ENCODE results near the gene RANBP9. TPM values are rescaled to one million over a fixed set of nuclear protein-coding genes. Genes with fewer than 3 reads are reported as not detected.

Gene RANBP9
- total RNA-seq, 6 experiments from 2014 or later = 37.7 to 42.3 (median 40.8) TPM

- H3K4me1 Mint-ChIP-seq (ENCODE audit: low read depth) = peaks cover 43% of the 10 kb centered on the region
- peak; percentile 58 for DNase-seq
- H3K4me3 Mint-ChIP-seq = peak overlapping the region; percentile 47; the same call in 1 of the 2 replicates
- H3K27ac Mint-ChIP-seq = peak overlapping the region; percentile 78
- no peak for TF ChIP-seq CTCF (IDR thresholded peaks at IDR 0.05)
- H3K9me3 Mint-ChIP-seq = no peaks in the 10 kb centered on the region
- H3K36me3 Mint-ChIP-seq (ENCODE audit: low read depth) = no peaks in the 10 kb centered on the region
- H3K27me3 Mint-ChIP-seq (ENCODE audit: insufficient read depth) = no peaks in the 10 kb centered on the region
Observed at GRCh38 chr6:13729891-13730290, 18.3 kb upstream of the RANBP9 start.

- no peak overlapping the region for H3K4me3 Mint-ChIP-seq
- no peak overlapping the region for H3K27ac Mint-ChIP-seq
- DNase-seq = peak; percentile 35
- no peak for TF ChIP-seq CTCF (IDR thresholded peaks at IDR 0.05)
- H3K4me1 Mint-ChIP-seq (ENCODE audit: low read depth) = peaks cover 33% of the 10 kb centered on the region
- H3K27me3 Mint-ChIP-seq (ENCODE audit: insufficient read depth) = no peaks in the 10 kb centered on the region
- H3K36me3 Mint-ChIP-seq (ENCODE audit: low read depth) = no peaks in the 10 kb centered on the region
- H3K9me3 Mint-ChIP-seq = no peaks in the 10 kb centered on the region
Observed at GRCh38 chr6:13725570-13725969, 13.9 kb upstream of the RANBP9 start.

GRCh38 chr6:13725052-13725451 lies 13.4 kb upstream of the RANBP9 start:
- peaks cover 28% of the 10 kb centered on the region for H3K4me1 Mint-ChIP-seq (ENCODE audit: low read depth)
- DNase-seq = no peak
- H3K4me3 Mint-ChIP-seq = no peak overlapping the region
- no peak for TF ChIP-seq CTCF (IDR thresholded peaks at IDR 0.05)
- H3K27ac Mint-ChIP-seq = no peak overlapping the region
- H3K9me3 Mint-ChIP-seq = no peaks in the 10 kb centered on the region
- H3K27me3 Mint-ChIP-seq (ENCODE audit: insufficient read depth) = no peaks in the 10 kb centered on the region
- H3K36me3 Mint-ChIP-seq (ENCODE audit: low read depth) = no peaks in the 10 kb centered on the region

GRCh38 chr6:13724182-13724581 lies 12.5 kb upstream of the RANBP9 start:
- Mint-ChIP-seq H3K9me3 (no peaks in the 10 kb centered on the region), H3K4me3 (no peak overlapping the region), H3K27ac (no peak overlapping the region), H3K36me3 (ENCODE audit: low read depth) (no peaks in the 10 kb centered on the region), H3K4me1 (ENCODE audit: low read depth) (peaks cover 21% of the 10 kb centered on the region), H3K27me3 (ENCODE audit: insufficient read depth) (no peaks in the 10 kb centered on the region; the same call in 1 of the 2 replicates)
- TF ChIP-seq CTCF (IDR thresholded peaks at IDR 0.05) = no peak
- DNase-seq = peak; percentile 7

GRCh38 chr6:13722880-13723279 lies 11.2 kb upstream of the RANBP9 start:
- no peak overlapping the region for H3K4me3 Mint-ChIP-seq
- peaks cover 3% of the 10 kb centered on the region; the same call in 1 of the 2 replicates for H3K36me3 Mint-ChIP-seq (ENCODE audit: low read depth)
- TF ChIP-seq CTCF (IDR thresholded peaks at IDR 0.05) = no peak
- H3K27me3 Mint-ChIP-seq (ENCODE audit: insufficient read depth) = no peaks in the 10 kb centered on the region; the same call in 1 of the 2 replicates
- H3K9me3 Mint-ChIP-seq = peaks cover 4% of the 10 kb centered on the region; the same call in 1 of the 2 replicates
- no peak overlapping the region for H3K27ac Mint-ChIP-seq
- H3K4me1 Mint-ChIP-seq (ENCODE audit: low read depth) = peaks cover 21% of the 10 kb centered on the region
- DNase-seq = no peak

GRCh38 chr6:13718123-13718458 lies 6.5 kb upstream of the RANBP9 start:
- H3K27ac Mint-ChIP-seq = no peak overlapping the region

More at GRCh38 chr6:13718123-13718458, 6.5 kb upstream of the RANBP9 start:
- no peak for TF ChIP-seq CTCF (IDR thresholded peaks at IDR 0.05)
- H3K9me3 Mint-ChIP-seq = peaks cover 12% of the 10 kb centered on the region; the same call in 1 of the 2 replicates
- H3K4me1 Mint-ChIP-seq (ENCODE audit: low read depth) = no peaks in the 10 kb centered on the region
- H3K4me3 Mint-ChIP-seq = no peak overlapping the region
- DNase-seq = no peak
- H3K36me3 Mint-ChIP-seq (ENCODE audit: low read depth) = peaks cover 8% of the 10 kb centered on the region; the same call in 1 of the 2 replicates
- no peaks in the 10 kb centered on the region; the same call in 1 of the 2 replicates for H3K27me3 Mint-ChIP-seq (ENCODE audit: insufficient read depth)
